ENCODE data around the gene ATP11A.

Gene ATP11A

GRCh38 chr13:112804374-112804773, 114.5 kb downstream of the ATP11A start:
- no peak for DNase-seq

GRCh38 chr13:112806739-112807652, 117.2 kb downstream of the ATP11A start:
- DNase-seq: no peak

GRCh38 chr13:112807653-112808376, 118.0 kb downstream of the ATP11A start:
- DNase-seq: no peak

- no peak for DNase-seq
These were observed 118.7 kb downstream of the ATP11A start for GRCh38 chr13:112808377-112809140.

GRCh38 chr13:112809332-112810315, 119.8 kb downstream of the ATP11A start:
- DNase-seq: no peak

- no peak for DNase-seq
These were observed 120.8 kb downstream of the ATP11A start for GRCh38 chr13:112810608-112811007.

GRCh38 chr13:112812306-112813055, 122.6 kb downstream of the ATP11A start:
- no peak for DNase-seq

GRCh38 chr13:112813552-112813951, 123.7 kb downstream of the ATP11A start:
- DNase-seq: no peak

- no peak for DNase-seq
These were observed 125.2 kb downstream of the ATP11A start for GRCh38 chr13:112814905-112815585.

- DNase-seq: no peak
These were observed 126.0 kb downstream of the ATP11A start for GRCh38 chr13:112815871-112816270.

GRCh38 chr13:112818040-112818697, 128.3 kb downstream of the ATP11A start:
- no peak for DNase-seq

GRCh38 chr13:112818698-112819045, 128.8 kb downstream of the ATP11A start:
- no peak for DNase-seq

GRCh38 chr13:112819111-112819510, 129.3 kb downstream of the ATP11A start:
- DNase-seq: no peak

GRCh38 chr13:112819816-112820215, 130.0 kb downstream of the ATP11A start:
- no peak for DNase-seq

- no peak for DNase-seq
These were observed 130.5 kb downstream of the ATP11A start for GRCh38 chr13:112820318-112820717.

- no peak for DNase-seq
These were observed 131.7 kb downstream of the ATP11A start for GRCh38 chr13:112821340-112822055.

GRCh38 chr13:112822851-112823250, 133.0 kb downstream of the ATP11A start:
- DNase-seq: no peak

GRCh38 chr13:112824429-112824828, 134.6 kb downstream of the ATP11A start:
- no peak for DNase-seq

GRCh38 chr13:112825071-112825470, 135.2 kb downstream of the ATP11A start:
- DNase-seq: no peak
